Urothelium cell line (cell line): Measurements from ENCODE around the gene E2F1.
"Not testable (repeated sequence)": the region's sequence is repeated elsewhere in the genome, so short reads cannot be mapped to it uniquely, and the experiment has no call there.

Source experiments
- DNase-seq: peaks from one replicate; pipeline ENCODE4 v3.0.0; 2011; ENCODE audit warnings: low spot score, mixed read lengths
- FAIRE-seq: peaks from 2 replicates; lab custom pipeline; 2011; peaks lifted over from hg19 to GRCh38; lab: Jason Lieb, UNC

E2F1 gene

DNA sequence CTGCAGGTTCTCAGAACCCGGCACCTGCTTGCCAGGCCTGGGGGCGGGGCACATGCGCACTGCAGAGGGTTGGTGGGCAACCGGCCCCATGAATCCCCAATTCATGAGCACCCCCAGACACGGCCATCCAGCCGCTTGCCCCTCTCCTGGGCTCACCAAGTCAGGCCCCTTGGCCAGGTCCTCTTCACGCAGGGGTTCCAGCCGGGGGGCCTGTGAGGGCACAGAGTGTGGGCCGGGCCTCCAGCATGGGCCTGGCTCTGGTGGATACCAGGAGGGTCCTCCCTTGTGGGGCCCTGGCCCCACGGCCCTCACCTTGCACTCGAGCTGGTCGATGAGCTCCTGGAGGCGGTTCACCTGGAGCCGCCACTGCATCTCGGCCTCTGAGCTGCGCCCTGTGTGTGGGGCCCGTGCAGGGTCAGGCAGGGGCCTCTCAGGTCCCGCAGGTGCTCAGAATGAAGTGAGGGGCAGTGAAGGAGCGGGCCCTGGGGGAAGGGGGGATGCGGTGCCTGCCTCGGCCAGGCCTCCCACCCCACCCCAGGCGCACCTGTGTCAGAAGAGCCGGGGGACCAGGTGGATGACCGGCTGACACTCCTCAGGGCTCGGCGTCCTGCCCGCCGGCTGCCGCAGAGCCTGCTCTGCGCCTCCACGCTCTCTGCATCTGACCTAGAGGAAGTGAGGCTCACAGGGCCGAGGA, 26.7 kb downstream of the E2F1 start:
- DNase-seq (no peak), FAIRE-seq (no peak)

GRCh38 chr20:33658929-33659328, 27.3 kb downstream of the E2F1 start:
- FAIRE-seq (peak; percentile 30), DNase-seq (no peak)

- DNase-seq (no peak), FAIRE-seq (no peak)
Measured at GRCh38 chr20:33658510-33658909, 27.7 kb downstream of the E2F1 start.

GRCh38 chr20:33657704-33658095, 28.5 kb downstream of the E2F1 start:
- FAIRE-seq (no peak), DNase-seq (no peak)

- no peak for FAIRE-seq
- DNase-seq = no peak
Measured at GRCh38 chr20:33656783-33657703, 29.1 kb downstream of the E2F1 start.

- no peak for DNase-seq
- FAIRE-seq = no peak
Measured at GRCh38 chr20:33656010-33656782, 30.0 kb downstream of the E2F1 start.

GRCh38 chr20:33655164-33655563, 31.0 kb downstream of the E2F1 start:
- DNase-seq (no peak), FAIRE-seq (no peak)

- FAIRE-seq (no peak), DNase-seq (no peak)
Measured at GRCh38 chr20:33654680-33655161, 31.5 kb downstream of the E2F1 start.

DNA sequence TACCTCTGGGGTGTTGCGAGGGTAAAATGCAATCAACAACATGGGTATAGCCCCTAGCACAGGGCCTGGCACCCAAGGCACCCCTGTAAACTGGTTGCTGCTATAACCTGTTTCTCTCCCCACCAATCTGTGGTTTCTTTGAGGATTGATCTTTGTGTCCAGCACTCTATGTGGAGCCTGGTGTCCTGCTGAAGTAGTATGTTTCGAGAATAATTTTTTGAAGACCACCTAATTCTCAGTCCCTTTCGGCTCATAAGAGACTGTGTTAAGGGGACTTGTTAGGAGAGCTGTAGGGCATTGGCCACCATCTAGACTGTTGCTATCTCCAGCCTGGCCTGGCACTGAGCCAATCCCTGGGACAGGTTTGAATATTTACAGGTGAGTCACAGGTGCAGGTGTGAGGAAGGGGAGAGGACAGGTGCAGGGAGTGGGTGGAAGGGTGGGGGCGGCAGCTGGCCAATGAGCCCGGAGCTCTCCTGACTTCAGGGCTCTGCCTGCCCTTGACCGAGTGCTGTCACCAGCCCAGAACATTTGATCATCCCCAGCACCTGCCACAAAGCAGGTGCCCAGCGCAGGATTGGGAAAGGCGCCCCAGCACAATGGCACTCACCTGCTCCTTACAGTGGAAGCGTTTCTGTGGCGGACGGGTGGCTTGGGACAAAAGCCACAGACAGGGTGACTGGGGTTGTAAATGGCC, 32.1 kb downstream of the E2F1 start:
- DNase-seq (no peak), FAIRE-seq (no peak)

DNA sequence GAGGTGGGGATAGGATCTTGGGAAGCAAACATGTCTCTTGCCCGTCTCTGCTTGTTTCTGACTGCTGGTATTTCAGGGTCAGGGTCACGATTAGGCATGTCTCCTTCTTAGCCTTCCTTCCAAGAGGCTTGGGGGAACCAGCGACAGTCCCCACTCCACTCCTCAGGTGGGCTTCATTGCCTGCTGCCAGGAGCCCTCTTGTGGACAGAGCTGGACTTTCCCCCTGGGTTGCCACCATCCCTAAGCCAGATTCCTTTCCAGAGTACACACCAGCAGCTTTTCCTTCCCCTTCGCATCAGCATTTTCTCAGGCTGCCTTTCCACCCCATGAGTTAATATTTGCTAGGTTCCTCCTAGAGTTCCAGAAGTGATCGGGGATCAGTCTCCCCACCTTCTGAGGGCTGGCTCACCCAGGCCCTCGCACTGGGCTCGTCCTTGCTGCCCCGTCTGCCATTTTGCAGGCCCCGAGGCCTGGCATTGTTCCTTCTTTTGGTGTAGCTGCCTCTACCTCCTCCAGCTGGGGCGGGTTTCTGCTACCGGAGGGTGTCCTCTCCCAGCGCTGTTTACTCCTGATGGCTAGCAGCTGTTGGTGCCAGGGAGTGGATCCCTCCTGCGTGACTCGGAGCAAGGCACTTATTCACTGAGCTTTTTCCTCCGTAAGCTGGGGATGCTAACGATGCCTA, 32.8 kb downstream of the E2F1 start:
- DNase-seq = peak; percentile 81
- no peak for FAIRE-seq

GRCh38 chr20:33651562-33652048, 34.6 kb downstream of the E2F1 start:
- FAIRE-seq = no peak

DNA sequence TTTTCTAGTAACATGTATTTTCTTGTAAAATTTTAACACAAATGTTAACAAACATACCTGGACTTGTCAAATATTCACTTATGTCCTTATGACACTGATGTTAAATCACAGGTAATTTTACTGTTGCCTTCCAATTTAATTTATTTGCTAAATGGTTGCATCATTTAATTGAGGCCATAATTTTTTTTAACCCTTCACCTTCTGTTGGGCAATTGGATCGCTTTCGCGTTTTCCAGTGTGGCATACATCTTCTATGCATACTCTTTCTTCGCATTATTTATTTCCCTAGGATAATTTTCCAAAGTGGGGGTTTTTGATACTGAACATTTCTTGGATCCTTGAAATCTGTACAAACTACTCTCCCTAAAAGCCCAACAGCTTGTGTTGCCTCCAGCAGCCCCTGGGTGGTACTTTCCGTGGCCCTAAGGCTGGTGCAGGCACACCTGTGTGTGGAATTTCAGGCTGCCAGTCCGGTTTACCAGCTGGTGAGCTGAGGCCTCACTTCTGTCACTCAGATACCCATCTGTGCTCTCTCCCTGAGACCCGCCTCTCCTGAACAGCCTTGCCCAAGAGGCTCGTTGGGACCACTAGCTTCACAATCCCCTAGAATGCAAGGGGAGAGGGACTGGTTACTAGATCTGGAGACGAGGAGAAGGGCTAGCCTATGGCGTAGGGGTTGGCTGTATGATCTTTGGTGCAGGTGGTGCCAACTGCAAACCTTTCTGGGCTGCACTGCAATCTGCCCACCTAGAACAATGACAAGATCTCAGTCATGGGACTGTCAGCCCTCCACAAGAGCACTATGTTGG, 35.2 kb downstream of the E2F1 start:
- FAIRE-seq (no peak), DNase-seq (no peak)

More at GRCh38 chr20:33651562-33652048, 34.6 kb downstream of the E2F1 start:
- DNase-seq = no peak

DNA sequence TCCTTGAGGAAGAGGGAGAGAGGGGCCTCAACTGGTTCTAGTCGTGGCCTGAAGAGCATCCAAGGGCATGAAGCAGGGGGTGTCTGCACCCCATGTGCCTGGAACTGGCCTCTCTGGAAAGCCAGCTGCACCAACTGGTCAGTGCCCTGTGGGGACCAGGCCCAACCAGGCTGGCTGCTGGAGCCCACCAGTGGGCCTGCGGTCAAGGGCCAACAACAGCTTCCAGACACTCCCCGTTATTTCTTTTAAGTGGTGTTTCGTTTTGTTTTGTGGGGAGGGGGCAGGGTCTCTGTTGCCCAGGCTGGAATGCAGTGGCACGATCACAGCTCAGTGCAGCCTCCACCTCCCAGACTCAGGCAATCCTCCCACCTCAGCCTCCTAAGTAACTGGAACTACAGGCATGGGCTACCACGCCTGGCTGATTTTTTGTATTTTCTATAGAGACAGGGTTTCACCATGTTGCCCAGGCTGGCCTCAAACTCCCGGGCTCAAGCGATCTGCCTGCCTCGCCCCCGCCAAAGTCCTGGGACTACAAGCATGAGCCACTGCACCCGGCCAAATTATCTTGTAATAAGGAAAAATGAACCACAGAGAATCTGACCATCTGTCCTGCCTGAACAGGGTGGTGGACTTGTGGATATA, 36.0 kb downstream of the E2F1 start:
- no peak for DNase-seq
- FAIRE-seq = no peak

- DNase-seq = no peak
- no peak for FAIRE-seq
Measured at GRCh38 chr20:33649201-33649681, 36.9 kb downstream of the E2F1 start.

- DNase-seq = no peak
- FAIRE-seq = no peak
Measured at GRCh38 chr20:33648396-33649004, 37.7 kb downstream of the E2F1 start.

GRCh38 chr20:33647603-33648395, 38.4 kb downstream of the E2F1 start:
- FAIRE-seq = no peak
- no peak for DNase-seq

GRCh38 chr20:33646959-33647602, 39.1 kb downstream of the E2F1 start:
- not testable (repeated sequence) for FAIRE-seq, DNase-seq
